ENCODE data around the gene HOXA4.

DNA sequence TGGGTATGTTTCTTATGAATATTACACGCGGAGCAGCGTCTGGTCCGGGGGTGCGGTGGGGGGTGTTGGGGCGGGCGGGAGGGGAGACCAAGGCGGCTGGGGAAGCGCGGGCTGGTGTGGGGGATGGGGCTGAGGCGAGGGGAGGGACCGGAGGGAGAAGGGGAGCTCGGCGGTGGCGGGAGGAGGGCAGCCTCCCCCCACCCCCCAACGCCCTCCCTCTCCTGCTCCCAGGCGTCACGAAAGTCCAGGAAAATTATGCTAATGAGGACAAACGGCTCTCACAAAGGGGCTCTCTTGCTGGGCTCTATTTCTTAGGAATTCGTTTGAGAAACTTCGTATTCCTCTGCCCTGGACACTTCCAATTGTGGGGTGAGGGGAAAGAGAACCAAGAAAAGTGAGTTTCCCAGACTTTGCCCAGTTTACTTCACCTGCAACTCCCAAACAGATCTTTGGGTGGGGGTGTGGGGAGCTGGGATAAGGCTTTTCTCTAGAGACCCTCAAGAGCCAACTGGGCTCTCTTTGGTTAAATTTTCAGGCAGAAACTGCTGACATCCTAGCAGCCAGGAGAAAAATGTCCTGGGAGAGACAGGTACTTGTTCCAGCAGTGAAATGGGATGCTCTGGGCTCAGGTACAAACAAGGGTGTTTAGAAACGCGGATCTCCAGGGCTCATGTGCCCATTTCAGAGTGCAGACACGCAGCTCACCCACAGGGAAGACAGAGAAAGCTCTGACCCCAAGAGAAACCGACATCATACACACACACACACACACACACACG is 16.4 kb downstream of the HOXA4 start:
- TF ChIP-seq, protein P1, sequence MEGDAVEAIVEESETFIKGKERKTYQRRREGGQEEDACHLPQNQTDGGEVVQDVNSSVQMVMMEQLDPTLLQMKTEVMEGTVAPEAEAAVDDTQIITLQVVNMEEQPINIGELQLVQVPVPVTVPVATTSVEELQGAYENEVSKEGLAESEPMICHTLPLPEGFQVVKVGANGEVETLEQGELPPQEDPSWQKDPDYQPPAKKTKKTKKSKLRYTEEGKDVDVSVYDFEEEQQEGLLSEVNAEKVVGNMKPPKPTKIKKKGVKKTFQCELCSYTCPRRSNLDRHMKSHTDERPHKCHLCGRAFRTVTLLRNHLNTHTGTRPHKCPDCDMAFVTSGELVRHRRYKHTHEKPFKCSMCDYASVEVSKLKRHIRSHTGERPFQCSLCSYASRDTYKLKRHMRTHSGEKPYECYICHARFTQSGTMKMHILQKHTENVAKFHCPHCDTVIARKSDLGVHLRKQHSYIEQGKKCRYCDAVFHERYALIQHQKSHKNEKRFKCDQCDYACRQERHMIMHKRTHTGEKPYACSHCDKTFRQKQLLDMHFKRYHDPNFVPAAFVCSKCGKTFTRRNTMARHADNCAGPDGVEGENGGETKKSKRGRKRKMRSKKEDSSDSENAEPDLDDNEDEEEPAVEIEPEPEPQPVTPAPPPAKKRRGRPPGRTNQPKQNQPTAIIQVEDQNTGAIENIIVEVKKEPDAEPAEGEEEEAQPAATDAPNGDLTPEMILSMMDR (IDR thresholded peaks at IDR 0.05; ENCODE audit: insufficient read depth, low read length, poor library complexity, severe bottlenecking): no peak
- no peak for TF ChIP-seq EZH2phosphoT487 (conservative IDR thresholded peaks at IDR 0.05; ENCODE audit: low read length)

Data from SU-DHL-6 (cell line).